ENCODE data around the gene RBFOX2. TPM values are rescaled to one million over a fixed set of nuclear protein-coding genes. Genes with fewer than 3 reads are reported as not detected.

Gene RBFOX2
- total and polyA plus RNA-seq, 2 experiments from 2014 or later: 299 to 339 TPM

- Histone ChIP-seq H3K4me3 (no peak overlapping the region), H3K36me3 (no peaks in the 10 kb centered on the region), H3K4me1 (ENCODE audit: low read depth) (peaks cover 21% of the 10 kb centered on the region), H3K9me3 (ENCODE audit: low read depth) (no peaks in the 10 kb centered on the region), H3K27me3 (no peaks in the 10 kb centered on the region), H3K27ac (no peak overlapping the region)
- TF ChIP-seq, protein P1, sequence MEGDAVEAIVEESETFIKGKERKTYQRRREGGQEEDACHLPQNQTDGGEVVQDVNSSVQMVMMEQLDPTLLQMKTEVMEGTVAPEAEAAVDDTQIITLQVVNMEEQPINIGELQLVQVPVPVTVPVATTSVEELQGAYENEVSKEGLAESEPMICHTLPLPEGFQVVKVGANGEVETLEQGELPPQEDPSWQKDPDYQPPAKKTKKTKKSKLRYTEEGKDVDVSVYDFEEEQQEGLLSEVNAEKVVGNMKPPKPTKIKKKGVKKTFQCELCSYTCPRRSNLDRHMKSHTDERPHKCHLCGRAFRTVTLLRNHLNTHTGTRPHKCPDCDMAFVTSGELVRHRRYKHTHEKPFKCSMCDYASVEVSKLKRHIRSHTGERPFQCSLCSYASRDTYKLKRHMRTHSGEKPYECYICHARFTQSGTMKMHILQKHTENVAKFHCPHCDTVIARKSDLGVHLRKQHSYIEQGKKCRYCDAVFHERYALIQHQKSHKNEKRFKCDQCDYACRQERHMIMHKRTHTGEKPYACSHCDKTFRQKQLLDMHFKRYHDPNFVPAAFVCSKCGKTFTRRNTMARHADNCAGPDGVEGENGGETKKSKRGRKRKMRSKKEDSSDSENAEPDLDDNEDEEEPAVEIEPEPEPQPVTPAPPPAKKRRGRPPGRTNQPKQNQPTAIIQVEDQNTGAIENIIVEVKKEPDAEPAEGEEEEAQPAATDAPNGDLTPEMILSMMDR (IDR thresholded peaks at IDR 0.05; ENCODE audit: low read depth, low read length): no peak
- DNase-seq (ENCODE audit: low read depth in 1 of 2, low spot score in 1 of 2): no peak
Measured at GRCh38 chr22:36003972-36004674, 24.5 kb downstream of the RBFOX2 start.

- no peaks in the 10 kb centered on the region for H3K27me3 ChIP-seq
- H3K27ac ChIP-seq: no peak overlapping the region
- H3K4me3 ChIP-seq: no peak overlapping the region
- H3K9me3 ChIP-seq (ENCODE audit: low read depth): no peaks in the 10 kb centered on the region
- H3K36me3 ChIP-seq: no peaks in the 10 kb centered on the region
- no peak for DNase-seq (ENCODE audit: low read depth in 1 of 2, low spot score in 1 of 2)
- TF ChIP-seq, protein P1 (IDR thresholded peaks at IDR 0.05; ENCODE audit: low read depth, low read length): no peak
- peaks cover 21% of the 10 kb centered on the region for H3K4me1 ChIP-seq (ENCODE audit: low read depth)
Measured at GRCh38 chr22:36002718-36003260, 25.8 kb downstream of the RBFOX2 start.

DNA sequence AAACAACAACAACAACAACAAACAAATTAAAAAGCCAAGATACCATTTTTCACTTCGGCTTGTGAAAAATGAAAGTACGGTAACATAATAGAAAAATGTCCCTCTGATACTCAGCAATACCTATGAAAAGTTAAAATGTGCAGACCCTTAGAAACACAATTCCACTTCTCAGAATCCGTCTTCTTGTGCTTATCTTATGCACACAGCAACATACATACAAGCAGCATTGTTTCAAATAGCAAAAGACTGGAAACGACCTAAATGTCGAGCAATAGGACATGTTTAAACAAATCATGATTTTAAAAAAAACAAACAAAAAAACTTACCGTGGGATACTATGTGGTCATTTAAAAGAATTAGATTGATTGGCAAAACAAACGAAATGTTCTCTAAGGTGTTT lies 26.5 kb downstream of the RBFOX2 start:
- Histone ChIP-seq H3K27ac (no peak overlapping the region), H3K27me3 (no peaks in the 10 kb centered on the region), H3K36me3 (no peaks in the 10 kb centered on the region), H3K4me3 (no peak overlapping the region), H3K9me3 (ENCODE audit: low read depth) (no peaks in the 10 kb centered on the region), H3K4me1 (ENCODE audit: low read depth) (peaks cover 21% of the 10 kb centered on the region)
- TF ChIP-seq, protein P1 (IDR thresholded peaks at IDR 0.05; ENCODE audit: low read depth, low read length): no peak
- DNase-seq (ENCODE audit: low read depth in 1 of 2, low spot score in 1 of 2): no peak

DNA sequence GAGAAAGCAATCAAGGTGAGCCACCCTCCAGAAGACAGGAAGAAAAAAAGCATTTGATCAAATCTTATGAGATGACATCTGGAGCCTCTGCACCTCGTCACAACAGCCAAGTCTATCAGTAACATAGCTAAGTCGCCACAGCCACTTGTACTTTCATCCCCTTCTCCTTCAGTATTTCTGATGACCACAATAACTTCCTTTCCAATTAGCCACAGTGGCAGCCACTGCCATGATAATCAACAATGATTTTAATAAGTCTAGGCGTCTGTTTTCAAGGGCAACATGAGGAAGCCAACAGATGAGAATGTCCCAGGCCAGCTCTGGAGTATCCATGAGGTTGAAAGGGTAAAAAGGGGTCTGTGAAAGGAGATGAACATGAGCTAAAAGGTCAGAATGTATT lies 29.9 kb downstream of the RBFOX2 start:
- no peaks in the 10 kb centered on the region for H3K36me3 ChIP-seq
- no peak overlapping the region for H3K4me3 ChIP-seq
- no peak for DNase-seq (ENCODE audit: low read depth in 1 of 2, low spot score in 1 of 2)
- peaks cover 17% of the 10 kb centered on the region for H3K4me1 ChIP-seq (ENCODE audit: low read depth)
- TF ChIP-seq, protein P1 (IDR thresholded peaks at IDR 0.05; ENCODE audit: low read depth, low read length): no peak
- H3K27ac ChIP-seq: peak overlapping the region; percentile 34
- no peaks in the 10 kb centered on the region for H3K27me3 ChIP-seq
- H3K9me3 ChIP-seq (ENCODE audit: low read depth): no peaks in the 10 kb centered on the region

DNA sequence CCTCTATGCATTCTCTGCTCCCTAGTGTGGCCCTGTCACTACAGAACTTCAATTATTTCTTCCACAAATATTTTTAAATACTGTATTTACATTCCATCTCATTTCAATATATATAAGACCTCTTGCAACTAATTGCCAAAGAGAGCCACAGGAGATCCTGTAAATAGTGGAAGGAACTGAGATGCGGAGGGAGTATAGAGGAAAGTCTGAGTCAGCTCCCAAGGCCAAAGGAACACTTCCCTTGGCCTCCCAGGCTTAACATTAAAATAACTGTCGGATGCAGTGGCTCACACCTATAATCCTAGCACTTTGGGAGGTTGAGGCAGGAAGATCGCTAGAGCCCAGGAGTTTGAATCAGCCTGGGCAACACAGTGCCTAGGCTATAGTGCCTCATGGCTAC lies 31.2 kb downstream of the RBFOX2 start:
- TF ChIP-seq, protein P1 (IDR thresholded peaks at IDR 0.05; ENCODE audit: low read depth, low read length): no peak
- no peak overlapping the region for H3K27ac ChIP-seq
- no peaks in the 10 kb centered on the region for H3K27me3 ChIP-seq
- DNase-seq (ENCODE audit: low read depth in 1 of 2, low spot score in 1 of 2): peak in 1 of 2 donors; percentile 76
- H3K4me1 ChIP-seq (ENCODE audit: low read depth): peaks cover 14% of the 10 kb centered on the region
- no peaks in the 10 kb centered on the region for H3K9me3 ChIP-seq (ENCODE audit: low read depth)
- no peaks in the 10 kb centered on the region for H3K36me3 ChIP-seq
- no peak overlapping the region for H3K4me3 ChIP-seq

Data from cardiac muscle cell (in vitro differentiated cells and primary cell).